Rectal smooth muscle tissue (tissue), 1 donor: ENCODE measurements around the gene PTPRR.

Experiments used
- H3K27ac ChIP-seq: one replicate; pipeline ENCODE4 v1.7.0; 2013; ENCODE audit warnings: low read depth, low read length, inconsistent platforms
- H3K27me3 ChIP-seq: one replicate; pipeline ENCODE4 v1.7.0; 2013; ENCODE audit warnings: low read length; ENCODE audit not compliant: control insufficient read depth, insufficient read depth
- H3K36me3 ChIP-seq: one replicate; pipeline ENCODE4 v1.7.0; 2013; ENCODE audit warnings: low read length; ENCODE audit not compliant: control insufficient read depth, insufficient read depth
- H3K4me1 ChIP-seq: one replicate; pipeline ENCODE4 v1.7.0; 2013; ENCODE audit warnings: low read length; ENCODE audit not compliant: control insufficient read depth, insufficient read depth
- H3K4me3 ChIP-seq: one replicate; pipeline ENCODE4 v1.7.0; 2013; ENCODE audit warnings: low read length
- H3K9ac ChIP-seq: one replicate; pipeline ENCODE4 v1.7.0; 2013; ENCODE audit warnings: low read length

PTPRR gene

GRCh38 chr12:70806827-70807226 lies 113.7 kb downstream of the PTPRR start:
- Histone ChIP-seq H3K36me3 (no peaks in the 10 kb centered on the region), H3K4me3 (no peak overlapping the region), H3K4me1 (no peaks in the 10 kb centered on the region), H3K9ac (no peak overlapping the region), H3K27me3 (no peaks in the 10 kb centered on the region), H3K27ac (no peak overlapping the region)

GRCh38 chr12:70806043-70806442 lies 114.5 kb downstream of the PTPRR start:
- Histone ChIP-seq H3K27me3 (no peaks in the 10 kb centered on the region), H3K27ac (no peak overlapping the region), H3K4me1 (no peaks in the 10 kb centered on the region), H3K4me3 (no peak overlapping the region), H3K36me3 (no peaks in the 10 kb centered on the region), H3K9ac (no peak overlapping the region)

- H3K4me1 ChIP-seq, result no peaks in the 10 kb centered on the region
- H3K27ac ChIP-seq, result no peak overlapping the region
- no peak overlapping the region for H3K4me3 ChIP-seq
- no peaks in the 10 kb centered on the region for H3K36me3 ChIP-seq
- no peaks in the 10 kb centered on the region for H3K27me3 ChIP-seq
- H3K9ac ChIP-seq, result no peak overlapping the region
These were observed 122.3 kb downstream of the PTPRR start for GRCh38 chr12:70798016-70798783.

GRCh38 chr12:70796989-70797388 lies 123.5 kb downstream of the PTPRR start:
- Histone ChIP-seq H3K27me3 (no peaks in the 10 kb centered on the region), H3K27ac (no peak overlapping the region), H3K4me1 (no peaks in the 10 kb centered on the region)

GRCh38 chr12:70795608-70796007 lies 124.9 kb downstream of the PTPRR start:
- Histone ChIP-seq H3K27ac (no peak overlapping the region), H3K9ac (no peak overlapping the region), H3K36me3 (no peaks in the 10 kb centered on the region), H3K4me3 (no peak overlapping the region), H3K27me3 (no peaks in the 10 kb centered on the region), H3K4me1 (no peaks in the 10 kb centered on the region)

More at GRCh38 chr12:70796989-70797388, 123.5 kb downstream of the PTPRR start:
- Histone ChIP-seq H3K9ac (no peak overlapping the region), H3K36me3 (no peaks in the 10 kb centered on the region), H3K4me3 (no peak overlapping the region)

- H3K27me3 ChIP-seq, result no peaks in the 10 kb centered on the region
- H3K9ac ChIP-seq, result no peak overlapping the region
- H3K36me3 ChIP-seq, result no peaks in the 10 kb centered on the region
- H3K27ac ChIP-seq, result no peak overlapping the region
- H3K4me1 ChIP-seq, result no peaks in the 10 kb centered on the region
- no peak overlapping the region for H3K4me3 ChIP-seq
These were observed 126.4 kb downstream of the PTPRR start for GRCh38 chr12:70794131-70794530.

- no peak overlapping the region for H3K9ac ChIP-seq
- H3K4me1 ChIP-seq, result no peaks in the 10 kb centered on the region
- H3K4me3 ChIP-seq, result no peak overlapping the region
- no peak overlapping the region for H3K27ac ChIP-seq
- H3K36me3 ChIP-seq, result no peaks in the 10 kb centered on the region
- no peaks in the 10 kb centered on the region for H3K27me3 ChIP-seq
These were observed 131.8 kb downstream of the PTPRR start for GRCh38 chr12:70788774-70789173.

- Histone ChIP-seq H3K27ac (no peak overlapping the region), H3K27me3 (no peaks in the 10 kb centered on the region), H3K9ac (no peak overlapping the region), H3K4me1 (no peaks in the 10 kb centered on the region), H3K36me3 (no peaks in the 10 kb centered on the region), H3K4me3 (no peak overlapping the region)
These were observed 132.9 kb downstream of the PTPRR start for GRCh38 chr12:70787612-70788011.

GRCh38 chr12:70785896-70786295 lies 134.6 kb downstream of the PTPRR start:
- H3K9ac ChIP-seq, result no peak overlapping the region
- H3K27ac ChIP-seq, result no peak overlapping the region
- no peaks in the 10 kb centered on the region for H3K36me3 ChIP-seq
- H3K4me1 ChIP-seq, result no peaks in the 10 kb centered on the region
- H3K4me3 ChIP-seq, result no peak overlapping the region
- no peaks in the 10 kb centered on the region for H3K27me3 ChIP-seq

GRCh38 chr12:70784042-70784668 lies 136.4 kb downstream of the PTPRR start:
- Histone ChIP-seq H3K4me3 (no peak overlapping the region), H3K27me3 (no peaks in the 10 kb centered on the region), H3K4me1 (no peaks in the 10 kb centered on the region), H3K27ac (no peak overlapping the region), H3K36me3 (no peaks in the 10 kb centered on the region), H3K9ac (no peak overlapping the region)

GRCh38 chr12:70783455-70783854 lies 137.1 kb downstream of the PTPRR start:
- H3K27ac ChIP-seq, result no peak overlapping the region

GRCh38 chr12:70779250-70779649 lies 141.3 kb downstream of the PTPRR start:
- H3K36me3 ChIP-seq, result no peaks in the 10 kb centered on the region

More at GRCh38 chr12:70783455-70783854, 137.1 kb downstream of the PTPRR start:
- Histone ChIP-seq H3K9ac (no peak overlapping the region), H3K27me3 (no peaks in the 10 kb centered on the region), H3K36me3 (no peaks in the 10 kb centered on the region), H3K4me1 (no peaks in the 10 kb centered on the region), H3K4me3 (no peak overlapping the region)

GRCh38 chr12:70774055-70774454 lies 146.5 kb downstream of the PTPRR start:
- no peak overlapping the region for H3K27ac ChIP-seq
- H3K36me3 ChIP-seq, result no peaks in the 10 kb centered on the region
- H3K9ac ChIP-seq, result no peak overlapping the region
- H3K4me1 ChIP-seq, result no peaks in the 10 kb centered on the region
- no peak overlapping the region for H3K4me3 ChIP-seq
- no peaks in the 10 kb centered on the region for H3K27me3 ChIP-seq

More at GRCh38 chr12:70779250-70779649, 141.3 kb downstream of the PTPRR start:
- no peak overlapping the region for H3K9ac ChIP-seq
- H3K27ac ChIP-seq, result no peak overlapping the region
- no peak overlapping the region for H3K4me3 ChIP-seq
- H3K4me1 ChIP-seq, result no peaks in the 10 kb centered on the region
- no peaks in the 10 kb centered on the region for H3K27me3 ChIP-seq
